HCT116 (cell line): Measurements from ENCODE around the gene EHD4. TPM values are rescaled to one million over a fixed set of nuclear protein-coding genes. Genes with fewer than 3 reads are reported as not detected.

Experiments
- ATAC-seq: fragments of 200-7000 bp; cut with Tn5 transposase; 2 replicates; pipeline ENCODE4 v1.9.1; 2020; ENCODE audit warnings: mild to moderate bottlenecking, moderate library complexity
- BruUV-seq: library from RNA; stranded (reverse); fragments of 400-500 nt; replicated peaks from 2 replicates; lab custom pipeline; 2021; lab: Mats Ljungman, UMichigan
- CTCF ChIA-PET: fragments of 300-600 bp; sonication (Branson Sonifier 250); formaldehyde crosslinking; loops from one replicate; lab custom pipeline; 2021; ENCODE audit warnings: antibody characterized with exemption; lab: Charles Lee
- POLR2A ChIA-PET: fragments of 300-600, 350-600 bp; sonication (Branson Sonifier 250); formaldehyde crosslinking; loops from one replicate; lab custom pipeline; 2021; ENCODE audit warnings: antibody characterized with exemption; lab: Charles Lee
- RAD21 ChIA-PET, 2 experiments: fragments of 300-600 bp; sonication (Branson Sonifier 250); formaldehyde crosslinking; loops; one replicate each; lab custom pipeline; 2023; ENCODE audit warnings: low total read pairs in 2 of 2; ENCODE audit not compliant: uncharacterized antibody in 2 of 2, unreplicated experiment in 2 of 2, low non-redundant PET in 1 of 2; lab: Charles Lee
- DNase-seq: peaks from one replicate; pipeline ENCODE4 v3.0.0-alpha.2; 2010; ENCODE audit warnings: low read depth, low spot score
- H2AFZ ChIP-seq: fragments of 200-600 bp; shearing (Covaris generic), sonication (generic); 2 replicates; pipeline ENCODE4 v1.6.1; 2017; ENCODE audit warnings: low read depth, mixed run types, mixed read lengths, antibody characterized with exemption, low read length; ENCODE audit not compliant: poor library complexity, severe bottlenecking
- H3K27ac ChIP-seq: 2 replicates; pipeline ENCODE4 v1.5.1; 2012; ENCODE audit warnings: low read depth, low read length
- H3K27me3 ChIP-seq: fragments of 200-600 bp; sonication (generic); 2 replicates; pipeline ENCODE4 v1.6.1; 2016; ENCODE audit warnings: mixed run types, low read length, mixed read lengths; ENCODE audit not compliant: insufficient read depth
- H3K36me3 ChIP-seq, 2 experiments: fragments of 200-500 bp in 1 of 2; fragments of 200-600 bp in 1 of 2; sonication (Bioruptor generic) in 1 of 2; sonication (generic) in 1 of 2; 2 replicates each; pipeline versions ENCODE4 v1.5.1 to v1.6.1; 2014 to 2016; ENCODE audit warnings: low read length in 2 of 2, inconsistent platforms in 1 of 2, mixed read lengths in 1 of 2, mixed run types in 1 of 2; ENCODE audit not compliant: insufficient read depth in 2 of 2, control insufficient read depth in 1 of 2
- H3K4me1 ChIP-seq, 2 experiments: fragments of 200-600 bp in 1 of 2; sonication (generic) in 1 of 2; 2 replicates each; pipeline versions ENCODE4 v1.5.1 to v1.6.1; 2012 to 2017; ENCODE audit warnings: low read length in 2 of 2, inconsistent platforms in 1 of 2, mild to moderate bottlenecking in 1 of 2, mixed read lengths in 1 of 2, mixed run types in 1 of 2, moderate library complexity in 1 of 2; ENCODE audit not compliant: insufficient read depth in 2 of 2, control insufficient read depth in 1 of 2
- H3K4me2 ChIP-seq: fragments of 200-600 bp; sonication (generic); 2 replicates; pipeline ENCODE4 v1.6.1; 2017; ENCODE audit warnings: mixed run types, low read length, mixed read lengths
- H3K4me3 ChIP-seq, 2 experiments: fragments of 200-600 bp in 1 of 2; sonication (generic) in 1 of 2; replicated peaks in 1 of 2; 2 replicates each; pipeline ENCODE4 v1.5.1; 2011 to 2016; ENCODE audit warnings: low read length in 2 of 2, control low read depth in 1 of 2, low read depth in 1 of 2, mild to moderate bottlenecking in 1 of 2, mixed read lengths in 1 of 2, mixed run types in 1 of 2
- H3K79me2 ChIP-seq: fragments of 200-600 bp; sonication (generic); 2 replicates; pipeline ENCODE4 v1.6.1; 2017; ENCODE audit warnings: mild to moderate bottlenecking, mixed run types, low read length, moderate library complexity, mixed read lengths; ENCODE audit not compliant: insufficient read depth
- H3K9ac ChIP-seq: fragments of 200-600 bp; sonication (generic); 2 replicates; pipeline ENCODE4 v1.6.1; 2016; ENCODE audit warnings: low read length, mixed read lengths
- H3K9me2 ChIP-seq: fragments of 200-600 bp; sonication (generic), shearing (Covaris generic); 2 replicates; pipeline ENCODE4 v1.6.1; 2017; ENCODE audit warnings: mixed run types, mild to moderate bottlenecking, moderate library complexity; ENCODE audit not compliant: insufficient read depth
- H3K9me3 ChIP-seq, 2 experiments: fragments of 200-500 bp in 1 of 2; fragments of 200-600 bp in 1 of 2; sonication (Bioruptor generic) in 1 of 2; sonication (generic) in 1 of 2; 2 replicates each; pipeline ENCODE4 v1.6.1; 2014 to 2017; ENCODE audit warnings: low read length in 2 of 2, mixed read lengths in 2 of 2, inconsistent platforms in 1 of 2, low read depth in 1 of 2, mild to moderate bottlenecking in 1 of 2, mixed run types in 1 of 2, moderate library complexity in 1 of 2; ENCODE audit not compliant: control insufficient read depth in 1 of 2, insufficient read depth in 1 of 2
- H4K20me1 ChIP-seq: fragments of 200-600 bp; sonication (generic), shearing (Covaris generic); 2 replicates; pipeline ENCODE4 v1.6.1; 2017; ENCODE audit warnings: mixed run types, mild to moderate bottlenecking, moderate library complexity; ENCODE audit not compliant: insufficient read depth
- CEBPB ChIP-seq: IDR thresholded peaks from 2 replicates; pipeline ENCODE4 v1.6.1; 2012; ENCODE audit warnings: low read depth
- EGR1 ChIP-seq: IDR thresholded peaks from 2 replicates; pipeline ENCODE4 v1.6.1; 2012; ENCODE audit warnings: low read depth
- EZH2 ChIP-seq: fragments of 200-600 bp; sonication (generic); IDR thresholded peaks from 2 replicates; pipeline ENCODE4 v1.6.1; 2017; ENCODE audit warnings: antibody characterized with exemption, mixed run types
- FOSL1 ChIP-seq: IDR thresholded peaks from 2 replicates; pipeline ENCODE4 v1.6.1; 2012; ENCODE audit warnings: low read depth
- JUND ChIP-seq: IDR thresholded peaks from 2 replicates; pipeline ENCODE4 v1.6.1; 2012
- POLR2A ChIP-seq: IDR thresholded peaks from 2 replicates; pipeline ENCODE4 v1.7.0; 2011; ENCODE audit warnings: borderline replicate concordance; ENCODE audit not compliant: insufficient read depth, insufficient read length; ENCODE audit errors: extremely low read depth
- POLR2AphosphoS5 ChIP-seq: IDR thresholded peaks from 2 replicates; pipeline ENCODE4 v1.6.1; 2011; ENCODE audit warnings: mild to moderate bottlenecking, low read depth, low read length, moderate library complexity
- SIN3A ChIP-seq: IDR thresholded peaks from 2 replicates; pipeline ENCODE4 v1.6.1; 2012; ENCODE audit warnings: low read depth
- SP1 ChIP-seq: IDR thresholded peaks from 2 replicates; pipeline ENCODE4 v1.6.1; 2012; ENCODE audit warnings: low read depth
- YY1 ChIP-seq: IDR thresholded peaks from 2 replicates; pipeline ENCODE4 v1.6.1; 2011; ENCODE audit warnings: low read length, low read depth, moderate library complexity, mild to moderate bottlenecking; ENCODE audit not compliant: insufficient replicate concordance; ENCODE audit errors: extremely low read depth
- ZFX ChIP-seq: fragments of 450-650 bp; IDR thresholded peaks from 2 replicates; pipeline ENCODE4 v1.6.1; 2017
- ZNF274 ChIP-seq: fragments of 200-500 bp; sonication (Bioruptor generic); IDR thresholded peaks from 2 replicates; pipeline ENCODE4 v1.6.1; 2014; ENCODE audit warnings: mild to moderate bottlenecking, low read depth, low read length, inconsistent platforms
- intact Hi-C: fragments of 100-400 bp; cut with micrococcal nuclease; formaldehyde crosslinking; loops from 2 replicates; pipeline ENCODE4 v1.10.0; 2022
- total RNA-seq: library from RNA; stranded (reverse); gene quantifications from one replicate; pipeline ENCODE4 v1.2.1, GENCODE V29; 2021; ENCODE audit not compliant: unreplicated experiment

The EHD4 gene
- total RNA-seq, 1 experiment from 2014 or later: 28.0 TPM

DNA sequence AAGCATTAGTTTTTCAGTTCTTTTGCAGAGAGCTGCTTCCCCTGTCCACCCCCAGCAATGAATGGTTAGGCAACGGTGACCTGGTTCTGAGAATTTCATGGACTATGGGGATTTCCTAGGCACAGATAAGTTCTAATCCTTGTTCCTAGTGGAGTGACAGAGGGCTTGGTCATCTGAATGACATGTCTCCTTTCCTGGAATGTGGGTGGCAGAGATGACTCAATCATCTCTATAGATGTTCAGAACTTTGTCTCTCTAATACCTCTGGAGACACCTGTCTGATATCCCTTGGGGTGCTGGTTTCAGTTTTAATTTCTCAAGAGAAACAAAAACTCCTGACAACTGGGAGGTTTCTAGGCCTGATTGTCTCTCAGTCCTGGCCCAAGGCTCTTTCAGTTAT, 38.1 kb upstream of the EHD4 start:
- Histone ChIP-seq H3K4me2 (peak overlapping the region; percentile 49), H3K27me3 (no peaks in the 10 kb centered on the region), H3K79me2 (no peaks in the 10 kb centered on the region), H3K36me3 (no peaks in the 10 kb centered on the region), H3K4me3 (no peak overlapping the region), H3K9ac (no peak overlapping the region), H4K20me1 (no peaks in the 10 kb centered on the region), H3K9me3 (no peaks in the 10 kb centered on the region), H3K9me2 (no peaks in the 10 kb centered on the region), H3K4me1 (peaks cover 6 to 15% of the 10 kb centered on the region in 2 experiments), H2AFZ (no peak overlapping the region), H3K27ac (no peak overlapping the region)
- DNase-seq (peak; percentile 13), ATAC-seq (peak; percentile 78)
- BruUV-seq: no TSS peak
- ChIA-PET RAD21 (no interaction called here), POLR2A (no interaction called here), CTCF (no interaction called here)
- intact Hi-C loops: no loop called here
- TF ChIP-seq ZFX (no peak), ZNF274 (no peak), CEBPB (no peak; the same call in 1 of the 2 replicates), FOSL1 (peak; percentile 64), JUND (peak; percentile 51), EGR1 (peak; percentile 38; the same call in 1 of the 2 replicates), YY1 (no peak), SP1 (peak; percentile 31; the same call in 1 of the 2 replicates), EZH2 (no peak), POLR2AphosphoS5 (no peak)

DNA sequence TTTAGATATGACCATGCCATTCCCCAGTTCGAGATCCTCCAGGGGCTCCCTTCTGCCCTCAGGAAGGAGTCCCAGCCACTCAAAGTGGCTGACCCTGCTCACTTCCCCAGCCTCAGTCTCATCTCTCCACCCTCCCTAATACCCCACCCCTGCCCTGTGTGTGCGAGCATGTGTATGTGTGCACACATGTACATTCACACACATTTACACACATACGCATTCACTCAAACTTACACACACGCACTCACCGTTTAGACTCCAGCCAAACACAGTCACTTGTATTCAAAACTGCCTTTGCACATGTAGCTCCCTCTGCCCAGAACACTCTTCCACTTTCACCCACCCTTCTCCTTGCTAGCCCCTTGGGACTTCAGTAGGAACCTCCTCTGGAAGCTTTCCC, 37.1 kb upstream of the EHD4 start:
- no peak overlapping the region for H3K4me3 ChIP-seq
- BruUV-seq: no TSS peak
- RAD21 ChIA-PET: no interaction called here

More for the DNA sequence above, 37.1 kb upstream of the EHD4 start:
- Histone ChIP-seq H3K9me3 (no peaks in the 10 kb centered on the region), H3K79me2 (no peaks in the 10 kb centered on the region), H3K4me2 (0 out of 2 replicates have a peak overlapping the region, but pooled peaks have one; percentile 49), H4K20me1 (no peaks in the 10 kb centered on the region), H3K4me1 (peaks cover 6 to 15% of the 10 kb centered on the region in 2 experiments), H3K9ac (no peak overlapping the region), H3K27me3 (no peaks in the 10 kb centered on the region), H3K27ac (no peak overlapping the region), H2AFZ (no peak overlapping the region), H3K9me2 (no peaks in the 10 kb centered on the region), H3K36me3 (no peaks in the 10 kb centered on the region)
- intact Hi-C loops: no loop called here
- ChIA-PET CTCF (no interaction called here), POLR2A (no interaction called here)
- ATAC-seq (no peak), DNase-seq (no peak)
- TF ChIP-seq CEBPB (no peak), EGR1 (no peak), POLR2A (no peak), SP1 (no peak), SIN3A (no peak)
